MM.1S (cell line): ENCODE results near the gene SLC6A16.

Source experiments
- EZH2 ChIP-seq: fragments of 300-600 bp; sonication (generic); optimal IDR thresholded peaks from 2 replicates; pipeline ENCODE3; 2017; ENCODE audit warnings: low read depth, mild to moderate bottlenecking, antibody characterized with exemption, low read length, mixed read lengths
- TF ChIP-seq, protein P1 (sequence below): fragments of 300-600 bp; sonication (generic); IDR thresholded peaks from 2 replicates; pipeline ENCODE4 v1.5.1; 2016; ENCODE audit warnings: antibody characterized with exemption, low read length, mixed read lengths

DNA sequence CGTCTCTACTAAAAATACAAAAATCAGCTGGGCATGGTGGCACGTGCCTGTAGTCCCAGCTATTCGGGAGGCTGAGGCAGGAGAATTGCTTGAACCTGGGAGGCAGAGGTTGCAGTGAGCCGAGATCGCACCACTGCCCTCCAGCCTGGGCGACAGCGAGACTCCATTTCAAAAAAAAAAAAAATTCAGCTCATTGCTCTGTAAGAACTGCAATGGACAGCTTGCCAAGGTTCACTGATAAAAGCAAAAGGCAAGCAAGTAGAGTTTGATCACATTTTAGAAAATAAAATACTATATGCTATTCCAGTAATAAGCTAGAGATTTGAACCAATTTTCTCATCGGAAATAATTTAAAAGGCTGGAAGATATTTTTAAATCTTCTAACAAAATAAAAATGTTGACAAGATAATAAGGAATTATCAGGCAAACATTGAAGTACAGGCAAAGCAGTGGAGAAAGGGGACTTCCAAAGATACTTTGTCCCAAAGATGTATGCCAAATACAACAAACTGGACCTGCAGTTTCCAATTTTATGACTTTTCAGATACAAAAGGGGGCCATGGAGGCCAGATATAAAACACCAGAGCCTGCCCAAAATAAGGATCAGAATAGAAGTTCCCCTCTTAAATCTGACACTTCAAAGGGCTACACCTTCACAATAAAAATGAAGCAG is 29.6 kb downstream of the SLC6A16 start:
- TF ChIP-seq, protein P1, sequence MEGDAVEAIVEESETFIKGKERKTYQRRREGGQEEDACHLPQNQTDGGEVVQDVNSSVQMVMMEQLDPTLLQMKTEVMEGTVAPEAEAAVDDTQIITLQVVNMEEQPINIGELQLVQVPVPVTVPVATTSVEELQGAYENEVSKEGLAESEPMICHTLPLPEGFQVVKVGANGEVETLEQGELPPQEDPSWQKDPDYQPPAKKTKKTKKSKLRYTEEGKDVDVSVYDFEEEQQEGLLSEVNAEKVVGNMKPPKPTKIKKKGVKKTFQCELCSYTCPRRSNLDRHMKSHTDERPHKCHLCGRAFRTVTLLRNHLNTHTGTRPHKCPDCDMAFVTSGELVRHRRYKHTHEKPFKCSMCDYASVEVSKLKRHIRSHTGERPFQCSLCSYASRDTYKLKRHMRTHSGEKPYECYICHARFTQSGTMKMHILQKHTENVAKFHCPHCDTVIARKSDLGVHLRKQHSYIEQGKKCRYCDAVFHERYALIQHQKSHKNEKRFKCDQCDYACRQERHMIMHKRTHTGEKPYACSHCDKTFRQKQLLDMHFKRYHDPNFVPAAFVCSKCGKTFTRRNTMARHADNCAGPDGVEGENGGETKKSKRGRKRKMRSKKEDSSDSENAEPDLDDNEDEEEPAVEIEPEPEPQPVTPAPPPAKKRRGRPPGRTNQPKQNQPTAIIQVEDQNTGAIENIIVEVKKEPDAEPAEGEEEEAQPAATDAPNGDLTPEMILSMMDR: no peak
- no peak for TF ChIP-seq EZH2
